Esophagus muscularis mucosa (tissue), 3 donors: ENCODE data around the gene TOP2A.

Experiments used
- POLR2AphosphoS5 ChIP-seq, 2 donors: sonication (generic); formaldehyde crosslinking; IDR thresholded peaks; one replicate each; pipeline ENCODE4 v1.6.1; 2017; ENCODE audit warnings: antibody characterized with exemption in 2 of 2
- TF ChIP-seq, protein P1 (sequence below), 3 experiments: fragments of 200-600 bp in 2 of 3; fragments of 450-650 bp in 1 of 3; sonication (generic) in 2 of 3; IDR thresholded peaks; one replicate each; pipeline ENCODE4 v1.5.1; 2017 to 2019; ENCODE audit warnings: antibody characterized with exemption in 3 of 3, mild to moderate bottlenecking in 2 of 3, moderate library complexity in 1 of 3

DNA sequence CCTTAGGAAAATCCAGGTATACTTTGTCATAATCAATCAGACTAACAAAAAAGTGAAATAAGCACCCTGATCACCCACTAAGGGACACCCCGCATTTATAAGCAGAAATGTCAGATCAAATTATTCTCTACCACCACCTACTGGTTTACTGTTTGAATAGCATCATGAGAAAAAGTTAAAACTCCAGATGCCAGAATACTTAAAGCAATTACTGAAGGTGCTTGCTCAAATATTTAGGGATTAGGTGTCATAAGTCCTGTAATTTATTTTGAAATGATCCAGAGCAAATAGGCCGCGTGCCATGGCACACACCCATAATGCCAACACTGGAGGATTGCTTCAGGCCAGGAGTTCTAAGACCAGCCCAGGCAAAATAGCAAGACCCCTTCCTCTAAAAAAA is 2.3 kb downstream of the TOP2A start:
- TF ChIP-seq, protein P1, sequence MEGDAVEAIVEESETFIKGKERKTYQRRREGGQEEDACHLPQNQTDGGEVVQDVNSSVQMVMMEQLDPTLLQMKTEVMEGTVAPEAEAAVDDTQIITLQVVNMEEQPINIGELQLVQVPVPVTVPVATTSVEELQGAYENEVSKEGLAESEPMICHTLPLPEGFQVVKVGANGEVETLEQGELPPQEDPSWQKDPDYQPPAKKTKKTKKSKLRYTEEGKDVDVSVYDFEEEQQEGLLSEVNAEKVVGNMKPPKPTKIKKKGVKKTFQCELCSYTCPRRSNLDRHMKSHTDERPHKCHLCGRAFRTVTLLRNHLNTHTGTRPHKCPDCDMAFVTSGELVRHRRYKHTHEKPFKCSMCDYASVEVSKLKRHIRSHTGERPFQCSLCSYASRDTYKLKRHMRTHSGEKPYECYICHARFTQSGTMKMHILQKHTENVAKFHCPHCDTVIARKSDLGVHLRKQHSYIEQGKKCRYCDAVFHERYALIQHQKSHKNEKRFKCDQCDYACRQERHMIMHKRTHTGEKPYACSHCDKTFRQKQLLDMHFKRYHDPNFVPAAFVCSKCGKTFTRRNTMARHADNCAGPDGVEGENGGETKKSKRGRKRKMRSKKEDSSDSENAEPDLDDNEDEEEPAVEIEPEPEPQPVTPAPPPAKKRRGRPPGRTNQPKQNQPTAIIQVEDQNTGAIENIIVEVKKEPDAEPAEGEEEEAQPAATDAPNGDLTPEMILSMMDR (IDR thresholded peaks at IDR 0.05), result peak; percentile 56 to 71 (median 59)
- no peak for TF ChIP-seq POLR2AphosphoS5 (IDR thresholded peaks at IDR 0.05)
